ENCODE measurements around the gene B3GNT5. TPM values are rescaled to one million over a fixed set of nuclear protein-coding genes. Genes with fewer than 3 reads are reported as not detected.

Gene B3GNT5
- total and polyA plus RNA-seq, 2 of the 8 experiments (the other 6 are each of a cell fraction or from before 2014, with no cell fraction given), result 2.4 to 9.7 TPM

- TF ChIP-seq CHD7 (IDR thresholded peaks at IDR 0.05; ENCODE audit: insufficient replicate concordance, low read length) (no peak), SIX5 (IDR thresholded peaks at IDR 0.05; ENCODE audit: low read depth, low read length) (no peak), SUZ12 (IDR thresholded peaks at IDR 0.05; ENCODE audit: low read length) (no peak), RXRA (IDR thresholded peaks at IDR 0.05; ENCODE audit: insufficient read depth, low read depth, low read length) (no peak), BACH1 (IDR thresholded peaks at IDR 0.05; ENCODE audit: low read length) (no peak), SP4 (IDR thresholded peaks at IDR 0.05; ENCODE audit: low read length) (no peak), SIRT6 (IDR thresholded peaks at IDR 0.05; ENCODE audit: low read length) (no peak), POLR2A (IDR thresholded peaks at IDR 0.05; ENCODE audit: control extremely low read depth in 1 of 2, low read depth in 2 of 2, low read length in 2 of 2) (no peak), SAP30 (IDR thresholded peaks at IDR 0.05; ENCODE audit: insufficient read depth, insufficient replicate concordance, low read length) (no peak), POU5F1 (IDR thresholded peaks at IDR 0.05; ENCODE audit: low read depth, low read length) (no peak), TAF7 (optimal IDR thresholded peaks at IDR 0.05; ENCODE audit: borderline replicate concordance, low read depth, low read length) (no peak)
These were observed 19.1 kb upstream of the B3GNT5 start (continued) for GRCh38 chr3:183233966-183234365.

Data from H1 (cell line).